GM18520 (cell line): ENCODE data around the gene CNTN4.

Source experiments
- ATAC-seq: cut with Tn5 transposase; IDR thresholded peaks from one replicate; pipeline ENCODE4 v1.9.1; 2021; ENCODE audit not compliant: unreplicated experiment

The CNTN4 gene

GRCh38 chr3:2377281-2377680, 278.6 kb downstream of the CNTN4 start:
- ATAC-seq = no peak

- no peak for ATAC-seq
These were observed 292.4 kb downstream of the CNTN4 start for GRCh38 chr3:2390926-2391532.

GRCh38 chr3:2391896-2392295, 293.2 kb downstream of the CNTN4 start:
- no peak for ATAC-seq

- no peak for ATAC-seq
These were observed 294.3 kb downstream of the CNTN4 start for GRCh38 chr3:2392981-2393380.

- ATAC-seq = no peak
These were observed 316.4 kb downstream of the CNTN4 start for GRCh38 chr3:2415083-2415482.

- ATAC-seq = no peak
These were observed 322.3 kb downstream of the CNTN4 start for GRCh38 chr3:2420919-2421318.

GRCh38 chr3:2423143-2423542, 324.5 kb downstream of the CNTN4 start:
- no peak for ATAC-seq

GRCh38 chr3:2441558-2441957, 342.9 kb downstream of the CNTN4 start:
- ATAC-seq = no peak

GRCh38 chr3:2446146-2446545, 347.5 kb downstream of the CNTN4 start:
- ATAC-seq = no peak

- ATAC-seq = no peak
These were observed 353.6 kb downstream of the CNTN4 start for GRCh38 chr3:2452249-2452648.

GRCh38 chr3:2454865-2455264, 356.2 kb downstream of the CNTN4 start:
- no peak for ATAC-seq

- no peak for ATAC-seq
These were observed 358.1 kb downstream of the CNTN4 start for GRCh38 chr3:2456788-2457187.

- no peak for ATAC-seq
These were observed 360.1 kb downstream of the CNTN4 start for GRCh38 chr3:2458816-2459215.

GRCh38 chr3:2465842-2466241, 367.2 kb downstream of the CNTN4 start:
- no peak for ATAC-seq

- ATAC-seq = no peak
These were observed 370.1 kb downstream of the CNTN4 start for GRCh38 chr3:2468816-2469215.

GRCh38 chr3:2476996-2477395, 378.3 kb downstream of the CNTN4 start:
- ATAC-seq = no peak

- ATAC-seq = no peak
These were observed 379.0 kb downstream of the CNTN4 start for GRCh38 chr3:2477620-2478019.

GRCh38 chr3:2484162-2485026, 385.7 kb downstream of the CNTN4 start:
- no peak for ATAC-seq

- ATAC-seq = no peak
These were observed 386.3 kb downstream of the CNTN4 start for GRCh38 chr3:2485027-2485375.

- ATAC-seq = no peak
These were observed 397.1 kb downstream of the CNTN4 start for GRCh38 chr3:2495746-2496145.

- no peak for ATAC-seq
These were observed 406.2 kb downstream of the CNTN4 start for GRCh38 chr3:2504912-2505311.

- no peak for ATAC-seq
These were observed 408.1 kb downstream of the CNTN4 start for GRCh38 chr3:2506776-2507175.
